Smooth muscle cell of the pulmonary artery (primary cell): ENCODE measurements around the gene COL4A3. TPM values are rescaled to one million over a fixed set of nuclear protein-coding genes. Genes with fewer than 3 reads are reported as not detected.

ENCODE experiments used
- total RNA-seq: library from RNA; depleted of rRNA; stranded (reverse); fragments of >200 nt; gene quantifications from 2 replicates; pipeline ENCODE4 v1.2.3, GENCODE V29; 2014

The COL4A3 gene
- total RNA-seq = 2.6 and 3.5 TPM in 2 replicates

DNA sequence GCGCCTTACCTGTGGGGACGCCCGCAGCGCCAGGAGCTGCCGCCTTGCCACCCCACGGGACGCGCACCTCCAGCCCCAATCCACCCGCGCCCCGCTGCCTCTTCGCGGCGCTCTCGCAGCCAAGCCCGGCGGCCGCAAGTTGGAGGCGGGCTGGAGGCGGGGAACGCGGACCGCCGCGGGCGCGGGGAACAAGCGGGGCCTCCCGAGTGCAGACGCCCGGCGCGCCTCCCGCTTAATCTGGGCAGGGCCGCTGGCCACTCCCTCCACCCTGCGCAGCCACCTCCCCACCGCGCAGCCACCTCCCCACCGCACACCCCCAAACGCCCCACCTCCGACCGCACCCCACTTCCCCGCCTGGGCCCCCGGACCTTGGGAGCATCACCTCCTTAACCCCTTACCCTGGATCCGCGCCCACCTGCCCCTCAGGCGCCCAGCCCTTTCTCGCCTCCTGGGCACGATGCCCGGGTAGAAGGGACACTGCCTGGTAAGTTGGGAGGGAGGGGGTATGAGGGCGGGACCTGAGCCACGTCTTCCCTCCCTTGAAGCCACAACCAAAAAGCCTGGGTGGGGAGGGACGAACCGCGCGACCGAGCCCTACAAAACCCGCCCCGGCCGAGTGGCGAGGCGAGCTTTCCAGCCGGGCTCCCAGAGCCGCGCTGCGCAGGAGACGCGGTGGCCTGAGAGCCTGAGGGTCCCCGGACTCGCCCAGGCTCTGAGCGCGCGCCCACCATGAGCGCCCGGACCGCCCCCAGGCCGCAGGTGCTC lies at the start of gene COL4A3, which contains the start of gene COL4A4:
Gene COL4A3, plus strand, starts transcription at position 627 of the 765 bp plus-strand sequence. Its CDS starts 103 bp downstream, at position 730.
Gene COL4A4, minus strand, starts transcription at position 208 of the 765 bp plus-strand sequence. CDS start 16,722 bp downstream, outside the sequence.

DNA sequence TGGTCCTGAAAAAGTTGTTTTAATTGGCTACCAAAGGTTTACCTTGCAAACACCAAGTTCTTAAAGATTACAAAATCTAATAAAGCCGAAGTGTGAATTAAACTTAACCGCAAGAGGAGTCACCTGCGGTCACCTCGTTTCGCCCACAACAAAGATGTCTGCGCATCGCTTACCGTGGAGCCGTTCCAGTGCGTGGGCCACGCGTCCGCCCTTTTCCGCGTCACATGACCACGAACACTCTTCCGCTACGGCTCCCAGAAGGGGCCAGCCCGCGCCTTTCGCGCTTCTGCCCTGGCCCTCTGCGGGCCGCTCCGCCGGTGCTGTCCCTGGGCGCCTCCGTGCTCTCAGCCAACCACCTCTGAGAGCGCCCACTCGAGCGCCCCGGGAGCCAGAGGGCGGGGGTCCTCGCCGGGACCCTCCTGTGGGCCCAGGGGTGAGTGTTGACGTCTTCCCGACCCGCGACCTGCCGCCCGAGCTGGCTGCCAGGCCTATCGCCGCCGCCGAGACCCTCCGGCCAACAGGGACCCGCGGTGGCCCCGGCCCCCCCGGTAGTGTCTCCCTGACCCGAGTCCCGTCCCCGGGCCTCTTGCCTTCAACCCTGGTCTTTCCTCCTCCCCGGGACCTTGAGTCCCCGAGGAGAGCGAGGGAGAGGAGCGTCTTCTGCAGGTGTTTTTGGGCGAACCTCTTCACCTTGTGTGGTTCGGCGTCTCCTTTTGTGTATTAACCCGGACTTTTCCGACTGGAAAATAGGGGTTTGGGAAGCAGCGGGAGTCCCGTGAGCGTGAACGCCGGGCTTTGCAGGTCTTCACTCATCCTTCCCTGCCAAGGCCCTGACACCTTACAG lies 160.8 kb downstream of the COL4A3 start, which contains the start of gene MFF:
Gene MFF, plus strand, starts transcription at position 257 of the 844 bp plus-strand sequence. CDS start 5,415 bp downstream, outside the sequence.

Other genes with a start within 250 kb of the COL4A3 start
- 5.3 and 7.7 TPM in 2 replicates for gene COL4A4, start 419 bp upstream of the COL4A3 start, total RNA-seq
- gene MFF, start 160.6 kb downstream of the COL4A3 start, total RNA-seq = 60.2 and 66.9 TPM in 2 replicates
- 0.07 TPM in 1 of 2 replicates, not detected in the other for gene TM4SF20, start 214.7 kb downstream of the COL4A3 start, total RNA-seq
- not detected in 2 replicates for gene SCYGR1, start 223.3 kb downstream of the COL4A3 start, total RNA-seq